Peyer's patch (tissue), 4 donors: Measurements from ENCODE around the gene AGAP3.
A peak's percentile ranks its signal among the peaks of the same experiment; 100 is the strongest.

Experiments used
- POLR2A ChIP-seq, 2 donors: fragments of 450-650 bp; IDR thresholded peaks; one replicate each; pipeline ENCODE4 v1.5.1; 2017; ENCODE audit warnings: antibody characterized with exemption in 2 of 2, mild to moderate bottlenecking in 2 of 2, moderate library complexity in 2 of 2
- TF ChIP-seq, protein P1 (sequence below), 6 experiments: fragments of 450-650 bp in 4 of 6; fragments of 200-600 bp in 2 of 6; sonication (generic) in 1 of 6; IDR thresholded peaks; one replicate each; pipeline ENCODE4 v1.5.1; 2017 to 2019; ENCODE audit warnings: antibody characterized with exemption in 6 of 6, mild to moderate bottlenecking in 3 of 6, moderate library complexity in 1 of 6

- TF ChIP-seq, protein P1, sequence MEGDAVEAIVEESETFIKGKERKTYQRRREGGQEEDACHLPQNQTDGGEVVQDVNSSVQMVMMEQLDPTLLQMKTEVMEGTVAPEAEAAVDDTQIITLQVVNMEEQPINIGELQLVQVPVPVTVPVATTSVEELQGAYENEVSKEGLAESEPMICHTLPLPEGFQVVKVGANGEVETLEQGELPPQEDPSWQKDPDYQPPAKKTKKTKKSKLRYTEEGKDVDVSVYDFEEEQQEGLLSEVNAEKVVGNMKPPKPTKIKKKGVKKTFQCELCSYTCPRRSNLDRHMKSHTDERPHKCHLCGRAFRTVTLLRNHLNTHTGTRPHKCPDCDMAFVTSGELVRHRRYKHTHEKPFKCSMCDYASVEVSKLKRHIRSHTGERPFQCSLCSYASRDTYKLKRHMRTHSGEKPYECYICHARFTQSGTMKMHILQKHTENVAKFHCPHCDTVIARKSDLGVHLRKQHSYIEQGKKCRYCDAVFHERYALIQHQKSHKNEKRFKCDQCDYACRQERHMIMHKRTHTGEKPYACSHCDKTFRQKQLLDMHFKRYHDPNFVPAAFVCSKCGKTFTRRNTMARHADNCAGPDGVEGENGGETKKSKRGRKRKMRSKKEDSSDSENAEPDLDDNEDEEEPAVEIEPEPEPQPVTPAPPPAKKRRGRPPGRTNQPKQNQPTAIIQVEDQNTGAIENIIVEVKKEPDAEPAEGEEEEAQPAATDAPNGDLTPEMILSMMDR (IDR thresholded peaks at IDR 0.05) = peak in 1 of 6 experiments; percentile 6
- TF ChIP-seq POLR2A (IDR thresholded peaks at IDR 0.05) = peak in 1 of 2 donors; percentile 27
Observed at GRCh38 chr7:151062399-151063211, 23.7 kb upstream of the AGAP3 start.
